Activated CD4-positive, CD25-positive, alpha-beta regulatory T cell treated with anti-CD3 and anti-CD28 coated beads, Interleukin-2, amount 50 U/mL, for 24 hours (primary cell): Measurements from ENCODE around the gene ARHGAP22.

Source experiments
- ATAC-seq, 2 donors: fragments of 150-1000 bp; cut with Tn5 transposase; one replicate each; pipeline ENCODE4 v1.10.0; 2021; ENCODE audit warnings: mild to moderate bottlenecking in 1 of 2, moderate library complexity in 1 of 2

The ARHGAP22 gene

DNA sequence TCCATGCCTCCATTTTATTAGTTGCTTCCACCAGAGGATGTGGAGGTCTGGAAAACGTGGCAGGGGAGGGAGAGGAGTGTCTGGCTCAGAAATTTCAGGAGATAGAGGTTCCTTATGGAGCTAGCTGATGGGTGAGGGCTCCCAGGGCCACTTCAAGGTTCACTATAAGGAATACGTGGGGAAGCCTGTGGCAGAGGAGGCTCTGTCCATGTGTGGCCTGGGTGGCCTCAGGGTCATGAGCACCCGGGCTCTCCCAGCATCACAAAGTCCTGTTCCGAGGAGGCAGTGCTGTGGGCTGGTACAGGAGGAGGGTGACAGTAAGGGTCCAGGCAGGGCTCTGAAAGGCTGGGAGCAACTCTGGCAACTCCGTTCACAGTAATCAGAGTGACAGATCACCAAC is 24.6 kb downstream of the ARHGAP22 start:
- no peak for ATAC-seq

DNA sequence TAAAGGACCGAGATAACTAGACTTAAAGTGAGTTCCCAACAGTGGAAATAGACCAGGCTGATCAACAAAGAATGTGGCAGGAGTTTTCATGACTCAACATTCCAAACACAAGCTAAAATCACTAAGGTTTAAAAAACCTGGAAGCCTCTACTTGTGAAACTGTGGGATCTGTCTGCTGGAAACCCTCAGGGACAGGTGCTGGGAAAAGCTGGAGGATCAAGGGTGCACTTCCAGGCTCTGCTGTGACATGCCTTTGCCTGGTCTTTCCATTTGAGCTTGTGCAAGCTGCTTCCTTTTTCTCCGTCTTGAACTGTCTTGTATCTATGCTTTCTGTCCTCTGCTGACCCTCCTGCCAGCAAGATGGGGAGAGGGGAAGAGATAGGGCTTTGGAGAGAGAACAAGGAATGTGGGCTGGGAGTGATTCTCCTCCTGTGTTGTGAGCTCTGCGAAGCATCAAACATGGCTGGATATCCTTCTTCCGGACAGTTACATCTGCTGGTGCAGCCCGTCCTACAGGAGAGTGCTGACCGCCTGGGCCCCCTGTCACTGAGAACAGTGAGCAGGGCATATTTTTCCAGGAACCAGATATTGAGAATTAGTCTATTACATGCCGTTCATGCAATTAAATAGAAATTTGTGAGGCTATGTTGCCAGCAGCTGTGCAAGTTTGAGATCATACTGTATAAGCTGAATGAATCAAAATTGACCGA is 25.5 kb downstream of the ARHGAP22 start:
- no peak for ATAC-seq

DNA sequence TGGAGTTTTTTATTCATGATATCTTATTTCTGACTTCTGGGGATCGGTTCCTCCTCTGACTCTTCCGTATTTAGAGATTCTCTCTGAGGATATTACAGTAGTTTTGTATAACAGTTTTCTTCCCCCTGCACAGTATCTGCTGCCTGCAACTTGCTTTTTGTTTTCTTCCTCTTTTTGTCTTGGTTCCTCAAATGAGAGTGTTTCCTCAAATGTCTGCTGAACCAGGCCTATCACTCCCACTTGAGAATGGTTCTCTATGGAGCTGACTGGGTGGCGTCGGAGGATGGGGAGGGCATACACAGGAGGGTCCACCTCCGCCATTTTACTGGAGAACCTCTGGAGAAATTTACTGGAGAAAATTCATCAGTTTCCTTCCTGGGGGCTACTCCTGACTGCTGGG is 27.7 kb downstream of the ARHGAP22 start:
- ATAC-seq, result peak in 1 of 2 donors; percentile 7

DNA sequence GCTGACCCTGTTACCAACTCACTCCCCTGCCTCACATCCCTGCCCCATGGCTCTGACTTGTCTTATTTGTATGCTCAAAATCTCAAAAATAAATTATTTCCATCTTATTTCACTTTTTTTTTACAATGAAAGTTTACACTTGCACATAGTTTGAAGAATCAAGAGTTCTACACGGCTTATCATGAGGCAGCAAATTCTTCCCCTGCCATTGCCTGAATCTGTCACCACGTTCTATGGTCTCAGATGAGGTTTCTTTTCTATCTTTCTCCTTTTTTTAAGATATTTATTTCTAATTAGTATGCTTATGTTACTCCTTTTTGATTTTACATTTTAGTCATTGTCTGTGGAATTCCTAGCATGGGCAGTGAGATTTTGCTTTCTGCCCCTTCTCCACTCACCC is 28.4 kb downstream of the ARHGAP22 start:
- no peak for ATAC-seq

DNA sequence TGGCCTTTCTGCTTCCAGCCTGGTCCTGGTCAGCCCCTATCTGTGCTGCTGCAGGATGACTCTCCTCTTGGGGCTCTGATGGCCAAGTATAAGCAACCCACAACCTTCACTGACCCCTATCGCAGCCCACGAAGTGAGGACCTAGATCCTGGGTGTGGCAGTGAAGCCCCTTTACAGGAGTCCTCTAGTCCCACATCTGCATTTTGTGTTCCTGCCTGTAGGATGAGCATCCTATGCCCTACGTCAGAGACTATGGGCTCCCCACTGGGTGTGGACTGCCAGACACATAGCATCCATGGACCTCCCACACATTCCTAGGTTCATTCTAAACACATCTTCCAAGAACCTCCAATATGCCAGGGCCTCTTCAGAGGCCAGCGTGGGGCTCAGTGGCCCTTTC is 29.0 kb downstream of the ARHGAP22 start:
- no peak for ATAC-seq

DNA sequence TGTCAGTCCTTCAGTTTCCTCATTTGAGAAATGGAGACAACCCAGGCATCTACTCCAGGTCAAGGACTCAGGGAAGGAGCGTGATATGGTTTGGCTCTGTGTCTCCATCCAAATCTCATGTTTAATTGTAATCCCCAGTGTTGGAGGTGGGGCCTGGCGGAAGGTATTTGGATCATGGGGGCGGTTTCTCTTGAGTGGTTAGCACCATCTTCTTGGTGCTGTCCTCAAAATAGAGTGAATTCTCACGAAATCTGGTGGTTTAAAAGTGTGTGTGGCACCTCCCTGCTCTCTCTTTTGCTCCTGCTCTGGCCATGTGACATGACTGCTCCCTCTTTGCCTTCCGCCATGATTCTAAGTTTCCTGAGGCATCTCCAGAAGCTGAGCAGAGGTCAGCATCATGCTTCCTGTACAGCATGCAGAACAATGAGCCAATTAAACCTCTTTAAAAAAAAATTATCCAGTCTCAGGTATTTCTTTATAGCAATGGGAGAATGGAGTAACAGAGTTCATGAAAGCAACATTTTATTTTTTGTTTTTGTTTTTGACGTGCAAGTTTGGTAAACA is 30.0 kb downstream of the ARHGAP22 start:
- ATAC-seq, result no peak

DNA sequence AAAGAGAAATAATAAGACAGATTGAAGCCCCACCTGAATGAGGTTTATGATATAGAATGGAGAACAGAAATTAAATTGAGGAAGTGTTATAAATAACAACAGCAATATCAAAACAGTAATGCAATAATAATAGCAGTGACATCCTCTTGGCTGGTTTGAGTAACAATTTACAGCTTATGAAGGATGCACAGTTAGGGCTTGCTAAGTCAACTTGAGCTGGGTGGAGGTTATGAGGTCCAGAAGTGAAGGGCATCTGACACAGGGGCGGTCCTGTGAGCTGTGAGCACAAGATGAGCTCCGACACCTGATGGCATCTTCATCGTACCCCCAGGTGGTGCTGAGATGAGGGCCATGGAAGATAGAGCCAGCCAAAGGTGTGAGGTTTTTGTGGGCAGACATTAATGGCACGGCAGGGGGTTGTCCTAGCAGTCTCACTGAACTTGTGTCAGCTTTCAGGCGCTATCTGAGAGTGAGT is 30.5 kb downstream of the ARHGAP22 start:
- ATAC-seq, result no peak

DNA sequence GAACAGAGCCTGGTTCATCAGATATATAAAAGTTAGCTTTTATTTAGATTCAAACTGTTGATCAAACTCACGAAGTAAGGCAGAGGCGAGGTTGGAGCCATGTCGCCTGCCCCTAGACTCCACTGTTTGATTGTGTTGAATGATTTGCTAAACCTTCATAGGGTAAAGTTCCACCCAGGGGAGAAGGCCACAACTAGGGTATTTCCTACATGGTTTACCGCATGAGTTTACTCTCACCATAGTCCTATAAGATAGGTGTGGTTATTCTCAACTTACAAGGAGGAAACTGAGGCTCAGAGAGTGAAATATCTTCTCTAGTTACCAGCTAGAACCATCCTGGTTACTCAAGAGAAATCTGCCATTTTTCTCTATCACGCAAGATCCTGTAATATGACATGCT is 31.8 kb downstream of the ARHGAP22 start:
- no peak for ATAC-seq

DNA sequence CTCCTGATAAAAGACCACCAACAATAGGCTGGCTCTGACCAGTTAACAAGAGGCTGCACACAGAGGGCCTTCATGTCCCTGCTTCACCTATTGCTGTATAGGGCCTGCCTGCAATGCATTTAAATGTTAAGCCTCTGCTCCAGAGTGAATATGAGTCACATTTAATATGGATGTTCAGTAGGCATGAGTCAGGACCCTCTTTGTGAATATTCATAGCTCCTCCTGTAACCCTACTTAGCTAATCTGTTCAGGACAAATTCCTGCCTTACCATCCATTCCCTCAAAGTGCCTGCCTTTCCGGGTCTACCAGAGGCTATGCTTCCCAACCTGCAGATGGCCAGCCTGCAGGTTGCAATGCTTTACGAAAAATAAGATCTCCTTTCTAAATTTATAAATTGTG is 32.5 kb downstream of the ARHGAP22 start:
- ATAC-seq, result no peak

DNA sequence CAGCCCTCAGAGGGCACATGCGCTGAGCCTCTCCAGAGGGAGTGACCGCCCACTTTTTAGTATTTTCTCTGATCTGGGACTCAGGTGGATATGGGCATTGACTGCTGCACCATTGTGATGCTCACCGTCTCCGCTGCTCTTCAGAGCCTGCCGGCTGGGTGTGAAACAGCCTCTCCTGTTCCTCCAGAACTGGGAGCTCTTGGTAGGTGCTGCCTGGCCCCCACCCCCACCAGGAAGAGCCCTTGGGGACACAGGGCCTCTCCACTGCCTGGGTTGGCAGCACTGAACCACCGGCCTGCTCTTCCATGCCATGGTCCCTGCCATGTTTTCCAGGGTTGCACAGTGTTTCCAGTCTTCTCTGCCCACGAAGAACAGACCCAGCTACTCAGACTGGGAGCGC is 36.3 kb downstream of the ARHGAP22 start:
- no peak for ATAC-seq

DNA sequence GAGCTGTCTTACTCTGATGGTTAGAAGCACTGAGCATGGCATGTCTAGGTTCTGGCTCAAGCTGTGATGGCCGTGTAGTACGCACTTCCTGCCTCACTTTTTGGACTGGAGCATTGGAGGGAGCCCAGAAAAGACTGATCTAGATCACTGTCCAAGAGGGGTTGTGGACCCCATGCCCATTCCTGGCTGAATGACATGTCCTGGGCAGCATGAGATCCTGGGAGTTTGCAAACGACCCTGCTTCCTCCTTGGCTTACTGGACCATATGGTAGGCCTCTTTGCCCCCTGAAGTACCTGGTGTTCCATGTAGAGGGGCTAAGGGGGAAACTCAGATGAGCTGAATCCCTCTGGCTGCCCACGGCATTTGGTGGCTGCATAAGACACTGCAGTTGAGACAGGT is 36.7 kb downstream of the ARHGAP22 start:
- no peak for ATAC-seq

DNA sequence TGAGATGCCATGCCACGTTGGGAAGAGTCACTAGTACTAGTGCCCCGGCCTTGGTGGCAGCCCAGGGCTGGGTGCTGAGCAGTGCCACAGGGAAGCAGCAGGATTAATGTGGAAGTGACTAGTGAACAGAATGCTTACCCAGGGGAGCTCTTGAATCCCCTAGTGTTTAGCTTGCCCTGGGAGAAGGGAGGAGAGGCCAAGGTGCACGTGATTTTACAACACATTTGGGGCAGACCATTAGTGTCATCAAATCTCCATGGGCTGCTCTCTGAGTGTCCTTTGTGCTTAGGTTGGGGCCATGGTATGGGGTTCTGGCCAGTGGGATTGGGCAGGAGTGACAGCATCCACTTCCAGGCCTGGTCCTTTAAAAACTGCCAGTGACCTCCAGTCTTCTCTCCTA is 37.5 kb downstream of the ARHGAP22 start:
- no peak for ATAC-seq

DNA sequence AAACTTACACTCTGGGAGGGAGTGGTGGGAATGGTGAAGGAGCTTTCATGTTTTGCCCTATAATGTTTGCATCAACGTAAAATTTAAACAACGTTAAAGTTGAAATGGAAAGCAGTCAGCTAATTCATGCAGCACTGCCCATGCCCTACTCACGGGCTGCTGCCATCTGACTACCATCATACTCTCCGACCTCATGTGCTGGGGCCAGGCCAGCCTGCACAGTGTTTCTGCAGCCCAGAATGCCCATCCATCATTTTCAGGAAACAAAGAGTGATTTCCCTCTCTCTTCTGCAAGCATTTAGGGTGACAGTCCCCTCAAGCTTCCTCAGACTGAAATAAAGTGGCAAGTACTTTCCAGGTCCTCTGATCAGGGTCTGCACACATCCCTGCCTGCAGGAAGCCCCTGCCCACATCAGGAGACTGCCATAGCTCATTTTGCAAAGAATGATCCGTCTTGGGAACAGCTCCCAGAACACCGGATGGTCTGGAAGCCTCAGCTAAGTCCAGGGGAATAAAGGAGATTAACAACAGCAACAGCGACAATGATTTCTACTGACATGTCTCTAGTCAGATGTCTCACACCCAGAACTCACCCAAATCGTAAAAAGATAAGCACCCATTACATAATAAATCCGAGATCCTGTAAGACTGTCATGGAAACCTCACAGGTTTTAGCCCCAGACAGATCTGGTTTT is 40.3 kb downstream of the ARHGAP22 start:
- no peak for ATAC-seq

DNA sequence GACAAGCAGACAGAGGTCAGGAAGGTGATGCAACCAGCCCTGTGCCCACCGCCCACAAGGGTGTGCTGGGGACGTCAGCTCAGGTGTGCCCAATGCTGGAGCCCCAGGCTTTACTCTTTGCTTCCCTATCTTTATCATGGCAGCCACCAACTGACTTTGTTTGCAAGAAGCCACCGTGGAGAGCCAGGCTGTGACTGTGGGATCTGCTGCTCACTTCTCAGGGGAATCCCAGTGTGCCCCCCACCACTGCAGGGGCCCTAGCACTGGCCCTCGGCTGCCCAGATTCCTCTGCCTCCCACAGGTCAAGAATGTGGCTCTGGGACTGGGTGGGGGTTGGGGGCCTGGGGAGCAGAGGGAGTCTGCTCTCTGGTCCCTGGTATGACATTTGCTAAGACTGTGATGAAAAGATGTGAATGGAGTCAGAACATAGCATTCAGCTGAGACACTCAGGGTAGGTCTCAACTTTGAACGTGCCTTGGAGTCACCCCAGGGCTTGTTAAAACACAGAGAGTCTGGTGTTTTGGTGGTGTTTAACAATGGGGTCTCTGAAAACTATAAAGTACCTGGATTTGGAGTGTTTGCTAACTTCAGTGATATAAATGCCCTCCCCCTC is 47.3 kb downstream of the ARHGAP22 start:
- ATAC-seq, result no peak

DNA sequence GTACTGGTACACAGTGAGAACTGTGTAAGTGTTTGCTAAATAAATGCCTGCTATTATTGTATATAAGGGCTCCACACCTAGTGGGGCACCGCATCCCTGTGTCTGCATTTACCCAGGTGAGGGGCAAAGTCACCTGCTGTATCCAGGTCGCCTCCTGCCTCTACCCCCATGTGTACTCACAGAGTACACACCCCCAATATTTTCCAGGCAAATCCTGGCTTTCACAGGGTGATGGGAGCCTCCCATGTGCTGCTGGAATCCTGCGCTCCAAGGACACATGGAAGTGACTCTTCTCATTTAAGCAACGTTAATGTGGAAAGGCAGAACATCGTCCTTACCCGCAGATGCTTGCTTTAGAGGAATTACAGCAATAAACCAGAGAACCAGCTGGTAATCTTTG is 48.2 kb downstream of the ARHGAP22 start:
- ATAC-seq, result no peak

DNA sequence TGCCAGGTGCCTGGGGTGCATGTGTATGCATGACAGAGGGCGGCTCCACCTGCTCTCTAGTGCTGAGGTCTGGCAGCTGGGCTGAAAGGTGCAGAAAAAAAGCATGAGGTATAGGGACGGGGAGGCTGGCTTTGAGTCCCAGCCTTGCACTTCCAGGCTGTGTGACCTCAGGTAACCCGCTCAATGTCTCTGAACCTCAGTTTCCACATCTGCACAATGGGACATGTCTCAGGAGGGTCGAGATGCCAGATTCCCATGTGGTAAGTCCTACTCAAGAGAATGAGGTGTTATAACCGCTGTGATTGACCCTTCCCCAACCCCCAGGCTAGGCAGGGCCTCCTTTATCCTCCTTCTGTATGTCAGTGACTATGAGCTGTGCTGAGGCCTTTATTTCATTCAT is 48.8 kb downstream of the ARHGAP22 start:
- ATAC-seq, result no peak

DNA sequence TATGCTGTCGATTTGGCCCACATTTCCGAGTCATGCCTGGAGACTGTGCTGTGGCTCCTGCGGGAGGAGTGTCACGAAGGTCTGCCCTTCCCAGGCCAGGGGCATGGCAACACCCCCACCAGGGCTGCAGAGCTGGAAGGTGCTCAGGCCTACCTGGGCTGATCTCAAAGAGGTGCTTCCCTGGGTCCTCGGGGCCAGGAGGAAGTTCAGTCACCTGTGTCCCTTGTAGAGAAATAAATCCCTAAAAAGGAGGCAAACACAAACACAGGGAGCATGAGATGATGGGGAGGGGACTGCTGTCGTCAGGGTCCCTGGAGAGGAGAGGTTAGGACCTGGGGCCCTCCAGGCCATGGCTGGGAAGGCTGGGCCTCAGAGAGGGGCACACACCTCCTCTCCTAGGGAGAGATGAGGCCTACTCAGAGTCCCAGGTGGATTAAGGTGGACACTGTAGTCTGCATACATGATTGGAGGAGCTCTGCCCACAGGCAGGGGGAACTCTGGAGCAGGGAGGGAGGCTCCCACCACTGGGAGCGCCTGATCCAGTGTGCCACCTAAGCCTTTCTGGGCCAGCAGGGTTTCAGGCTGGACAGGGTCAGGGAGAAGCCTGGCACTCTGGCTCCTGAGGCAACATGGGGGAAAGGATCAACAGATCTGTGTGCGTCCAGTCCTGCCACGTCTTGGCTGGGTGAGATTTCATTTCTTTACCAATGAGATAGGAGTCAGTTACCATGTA is 49.4 kb downstream of the ARHGAP22 start:
- ATAC-seq, result no peak

DNA sequence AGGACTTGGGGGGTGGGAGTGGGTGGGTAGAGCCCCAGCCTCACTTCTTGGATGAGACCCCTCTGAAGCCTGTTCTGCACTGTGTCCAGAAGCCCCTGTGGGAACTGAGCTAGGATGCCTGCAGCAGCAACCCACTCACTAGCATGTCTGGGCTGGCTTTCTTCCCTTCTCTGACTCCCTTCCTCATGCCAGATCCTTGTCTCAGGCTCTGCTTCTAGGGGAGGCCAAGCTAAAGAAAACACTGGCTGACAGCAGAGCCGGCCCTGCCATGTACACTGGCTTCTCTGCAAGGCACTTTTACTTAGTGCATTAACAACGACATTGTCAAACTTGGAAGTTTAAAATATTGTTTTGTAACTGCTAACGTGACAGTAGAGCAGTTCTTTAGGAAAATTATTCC is 50.2 kb downstream of the ARHGAP22 start:
- no peak for ATAC-seq

DNA sequence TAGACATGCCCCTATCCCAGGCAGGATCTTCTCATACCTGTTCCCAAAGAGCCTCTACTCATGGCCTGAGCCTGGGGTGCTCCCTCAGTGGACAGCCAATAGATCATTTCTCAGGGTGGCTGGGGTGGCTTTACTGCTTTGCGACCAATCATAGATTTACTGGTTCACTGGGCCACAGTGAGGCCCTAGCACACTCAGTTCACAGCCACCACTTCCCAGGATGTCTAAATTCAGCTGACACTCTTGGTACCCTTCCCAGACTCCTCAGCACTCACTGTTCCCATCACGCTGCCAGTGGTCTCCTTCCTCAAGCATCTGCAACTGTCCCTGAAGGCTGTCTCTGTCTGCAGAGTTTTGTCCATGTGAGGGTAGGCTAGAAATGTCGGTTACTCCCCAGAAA is 50.6 kb downstream of the ARHGAP22 start:
- ATAC-seq, result no peak

DNA sequence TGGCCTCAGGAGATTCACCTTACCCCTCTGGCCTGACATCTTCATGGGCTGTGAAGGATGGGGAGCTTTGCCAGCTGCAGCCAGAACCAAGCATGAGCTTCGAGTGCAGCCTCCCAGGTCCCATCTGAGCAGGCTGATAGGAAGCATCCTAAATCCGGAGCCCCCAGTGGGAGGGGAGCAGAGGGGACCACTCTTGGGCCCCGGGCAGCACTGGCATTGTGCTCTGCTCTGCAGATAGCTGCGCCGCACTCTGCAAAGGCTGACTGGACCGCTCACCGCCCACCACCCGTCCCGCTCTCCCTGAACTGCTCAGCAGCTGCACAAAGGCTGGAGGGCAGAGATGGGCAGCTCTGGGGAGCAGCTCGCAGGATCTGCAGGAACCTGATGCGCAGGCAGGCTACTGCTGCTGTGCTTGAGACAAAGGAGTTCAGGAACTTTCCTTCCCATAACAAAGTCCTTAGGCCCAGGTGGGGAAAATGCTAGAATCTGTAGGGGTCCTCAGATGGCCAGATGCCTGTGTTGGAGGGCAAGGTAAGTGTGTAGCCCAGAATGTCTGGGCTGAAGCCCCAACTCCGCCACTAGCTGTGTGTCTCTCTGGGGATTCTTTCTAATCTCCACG is 51.8 kb downstream of the ARHGAP22 start:
- peak in 1 of 2 donors; percentile 18 for ATAC-seq

DNA sequence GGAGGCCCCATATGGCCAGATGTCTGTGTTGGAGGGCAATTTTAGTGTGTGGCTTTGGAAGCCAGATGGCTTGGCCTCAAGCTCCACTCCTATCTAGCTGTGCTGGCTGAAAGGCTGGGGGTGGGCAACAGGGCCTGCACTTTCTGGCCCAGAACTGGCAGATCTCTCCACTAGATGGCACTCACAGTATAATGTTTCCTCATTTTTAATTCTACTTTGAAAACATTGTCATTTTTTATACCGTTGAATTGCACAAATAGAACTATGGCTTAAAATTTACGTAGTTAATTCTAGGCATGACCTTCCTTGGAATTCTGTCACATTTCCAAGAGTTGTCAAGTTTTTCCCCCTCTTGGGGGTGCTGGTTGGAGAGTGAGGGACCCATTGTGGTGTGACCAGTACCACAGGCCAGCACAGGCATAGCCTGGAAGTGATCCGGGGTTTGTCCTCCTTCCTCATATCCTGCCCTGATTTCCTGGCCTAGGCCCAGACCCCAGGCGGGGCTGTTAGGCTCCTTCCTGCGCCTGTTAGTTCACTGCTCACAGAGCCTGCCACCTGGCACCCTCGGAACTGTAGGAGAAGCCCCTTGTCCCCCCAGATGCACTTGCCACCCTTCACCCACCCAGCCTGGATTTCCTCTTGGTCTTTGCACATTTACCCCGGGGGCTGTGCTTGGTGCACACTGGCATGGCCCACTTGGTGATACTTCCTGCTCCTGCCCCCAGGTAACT is 52.8 kb downstream of the ARHGAP22 start:
- no peak for ATAC-seq

DNA sequence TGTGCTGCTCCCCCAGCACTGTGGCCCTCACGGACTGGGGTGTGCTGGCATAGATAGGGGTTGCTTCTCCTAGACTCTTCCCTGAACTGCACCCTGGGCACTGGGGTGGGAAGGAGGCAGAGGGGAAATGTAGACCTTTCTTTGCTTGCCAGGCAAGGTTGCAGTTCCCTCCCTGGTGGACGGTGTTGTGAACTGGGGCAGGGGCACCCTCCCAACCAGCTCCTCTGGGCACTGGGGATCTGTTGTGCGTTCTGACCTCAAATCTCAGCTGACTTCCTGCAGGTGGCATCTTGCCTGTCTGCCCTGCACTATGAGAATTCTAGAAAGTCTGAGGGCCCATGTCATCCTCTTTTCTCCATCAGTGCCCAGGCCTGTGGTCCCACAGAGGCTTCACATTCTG is 53.9 kb downstream of the ARHGAP22 start:
- ATAC-seq, result no peak
